Medulla oblongata (tissue), 1 donor: Measurements from ENCODE around the gene EML1.

Experiments used
- DNase-seq: peaks from one replicate; pipeline ENCODE4 v3.0.0-alpha.2; 2015; ENCODE audit errors: extremely low spot score

EML1 gene

DNA sequence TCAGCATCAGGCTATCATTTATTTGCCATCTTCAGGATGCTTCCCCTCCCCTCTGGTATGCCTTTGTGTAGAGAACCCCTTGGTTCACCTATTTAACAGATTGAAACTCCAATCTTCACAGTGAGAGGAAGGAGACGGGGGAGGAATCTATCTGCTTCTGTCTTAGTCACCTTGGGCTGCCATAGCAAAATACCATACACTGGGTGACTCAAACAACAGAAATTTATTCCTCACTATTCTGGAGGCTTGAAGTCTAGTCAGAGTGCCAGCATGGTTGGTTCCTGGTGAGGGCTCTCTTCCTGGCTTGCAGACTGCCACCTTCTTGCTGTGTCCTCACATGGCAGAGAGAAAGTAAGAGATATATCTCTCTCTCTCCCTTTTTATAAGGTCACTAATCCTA, 13.5 kb upstream of the EML1 start:
- no peak for DNase-seq

DNA sequence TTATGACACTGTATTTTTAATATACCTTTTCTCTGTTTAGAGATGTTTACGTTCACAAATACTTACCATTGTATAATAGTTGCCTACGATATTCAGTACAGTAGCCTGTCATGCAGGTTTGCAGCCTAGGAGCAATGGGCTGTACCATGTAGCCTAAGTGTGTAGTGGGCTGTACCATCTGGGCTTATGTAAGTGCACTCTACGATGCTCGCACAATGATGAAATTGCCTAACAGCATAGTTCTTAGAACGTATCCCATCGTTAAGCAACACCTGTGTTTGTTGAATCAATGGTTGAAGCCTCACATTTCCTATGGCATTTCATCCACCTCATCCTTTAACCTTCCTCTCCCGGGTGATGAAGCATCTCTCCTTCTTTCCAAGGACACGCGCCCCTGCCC, 12.5 kb upstream of the EML1 start:
- DNase-seq: no peak

DNA sequence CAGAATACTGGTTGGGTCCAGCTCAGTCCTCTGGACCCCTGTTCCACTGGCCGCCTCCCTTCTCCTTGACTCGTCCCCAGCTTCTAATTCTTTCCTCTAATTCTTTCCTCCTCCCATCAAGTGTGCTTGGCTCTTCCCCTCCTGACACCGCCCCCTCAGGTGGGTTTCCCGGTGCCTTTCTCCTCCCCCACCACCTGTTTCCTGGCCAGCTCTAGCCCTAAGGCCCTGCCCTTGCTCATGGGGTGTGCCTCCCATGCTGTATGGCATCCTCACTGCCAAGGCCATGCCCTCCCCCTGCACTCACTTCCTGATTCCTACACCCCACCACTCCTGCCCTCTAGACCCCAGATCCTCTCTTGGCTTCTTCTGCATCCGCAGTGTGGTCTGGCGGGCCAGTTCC, 12.1 kb upstream of the EML1 start:
- no peak for DNase-seq

DNA sequence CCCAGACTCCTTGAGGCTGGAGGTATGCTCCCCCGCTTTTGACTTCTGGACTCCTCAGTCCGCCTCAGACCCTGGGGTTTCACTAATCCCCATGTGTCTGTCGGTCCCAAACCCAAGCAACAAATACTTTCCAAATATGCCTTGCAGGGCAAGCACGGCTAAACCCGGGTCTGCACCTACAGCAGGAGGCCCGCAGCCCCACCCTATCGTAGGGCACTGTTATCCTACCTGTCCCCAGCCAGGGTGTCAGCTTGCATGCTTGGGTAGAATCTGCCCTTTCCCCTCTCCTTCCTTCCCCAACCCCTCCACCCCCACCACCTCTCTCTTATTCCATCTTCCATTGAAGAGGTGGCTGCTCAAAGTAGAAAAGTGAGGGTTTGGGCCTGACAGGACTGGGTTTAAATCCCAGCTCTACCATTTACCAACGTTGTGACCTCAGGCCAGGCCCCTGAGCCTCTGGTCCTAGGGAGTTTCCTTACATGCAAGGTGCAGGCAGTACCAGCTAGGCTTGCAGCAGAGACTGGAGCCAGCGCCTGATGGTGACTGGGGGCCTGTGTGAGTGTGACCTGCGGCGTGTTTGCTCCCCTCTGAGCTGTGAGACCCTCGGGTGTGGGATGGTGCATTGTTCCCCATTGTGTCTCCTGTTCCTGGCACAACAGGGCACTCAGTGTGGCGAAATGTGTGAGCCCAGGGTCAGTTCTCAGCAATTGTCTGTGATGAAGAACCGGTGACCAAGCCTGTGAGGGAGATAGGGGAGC, 11.2 kb upstream of the EML1 start:
- no peak for DNase-seq

DNA sequence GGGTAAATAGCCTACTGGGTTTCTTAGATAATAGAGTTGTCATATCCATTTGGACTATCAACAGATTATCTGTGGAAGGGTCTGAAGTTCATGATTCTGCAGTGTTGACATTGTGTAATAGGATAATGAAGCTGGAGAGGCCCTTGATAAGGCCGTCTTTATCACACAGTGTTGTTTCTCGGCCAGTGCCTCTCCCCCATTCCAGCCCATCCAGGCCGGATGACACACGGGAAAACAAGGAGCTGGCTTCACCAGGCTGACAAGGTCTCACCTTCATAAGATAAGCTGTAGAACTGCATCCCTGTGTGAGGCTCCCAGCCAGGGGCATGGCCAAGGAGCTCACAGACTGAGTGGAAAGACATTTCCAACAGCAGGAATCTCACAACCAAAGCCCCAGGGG, 8.7 kb upstream of the EML1 start:
- no peak for DNase-seq

DNA sequence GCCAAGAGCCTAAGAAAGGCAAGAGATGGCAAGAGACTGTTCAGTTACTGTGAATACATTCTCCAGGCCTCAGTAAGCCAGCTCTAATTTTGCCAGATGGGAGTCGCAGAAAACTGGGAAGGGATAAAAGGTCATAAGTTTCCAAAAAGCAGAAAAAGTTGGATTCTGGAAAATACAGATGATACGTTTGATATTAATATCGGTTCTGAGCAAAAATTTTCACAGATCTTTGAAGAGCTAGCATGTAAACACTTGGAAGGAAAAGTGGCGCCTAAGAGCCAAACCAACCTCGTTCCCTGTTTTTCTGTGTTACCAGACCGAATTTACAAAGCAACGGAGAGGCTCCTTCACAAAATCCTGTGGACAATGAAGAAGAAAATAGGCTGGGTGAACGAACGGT, 7.8 kb upstream of the EML1 start:
- no peak for DNase-seq

DNA sequence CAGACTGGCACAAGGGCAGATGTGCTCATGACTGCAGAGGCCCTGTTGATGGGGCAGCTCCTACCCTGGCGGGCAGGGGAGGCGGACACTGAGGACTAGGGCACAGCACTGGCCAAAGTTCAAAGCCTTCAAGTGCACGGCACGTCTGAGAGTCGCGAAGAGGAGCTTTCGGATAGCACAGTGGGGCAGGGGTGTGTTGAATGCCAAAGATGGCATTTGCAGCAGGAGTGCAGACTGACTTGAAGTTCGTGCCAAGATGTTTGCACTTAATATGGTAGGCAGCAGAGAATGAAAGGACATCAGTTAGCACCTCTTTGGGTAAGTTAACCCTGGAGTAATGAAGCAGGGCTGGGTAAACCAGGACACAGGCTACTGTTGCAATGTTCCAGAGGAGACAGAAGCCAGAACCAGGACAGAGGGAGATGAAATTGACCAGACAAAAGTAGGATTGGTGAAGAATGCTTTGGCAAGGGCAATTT, 6.7 kb upstream of the EML1 start:
- DNase-seq: no peak

DNA sequence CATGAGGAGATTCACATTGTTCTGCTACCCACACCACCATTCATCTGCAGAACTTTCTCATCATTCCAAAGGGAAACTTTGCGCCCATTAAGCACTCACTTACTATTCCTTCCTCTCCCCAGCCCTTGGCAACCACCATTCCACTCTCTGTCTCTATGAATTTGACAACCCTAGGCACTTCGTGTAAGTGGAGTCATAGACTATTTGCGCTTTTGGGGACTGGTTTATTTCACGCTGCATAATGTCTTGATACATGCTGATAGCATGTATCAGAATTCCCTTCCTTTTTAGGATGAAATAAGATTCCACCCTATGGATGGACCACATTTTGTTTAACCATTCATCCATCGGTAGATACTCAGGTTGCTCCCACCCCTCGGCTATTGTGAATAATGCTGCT, 4.5 kb upstream of the EML1 start:
- no peak for DNase-seq

DNA sequence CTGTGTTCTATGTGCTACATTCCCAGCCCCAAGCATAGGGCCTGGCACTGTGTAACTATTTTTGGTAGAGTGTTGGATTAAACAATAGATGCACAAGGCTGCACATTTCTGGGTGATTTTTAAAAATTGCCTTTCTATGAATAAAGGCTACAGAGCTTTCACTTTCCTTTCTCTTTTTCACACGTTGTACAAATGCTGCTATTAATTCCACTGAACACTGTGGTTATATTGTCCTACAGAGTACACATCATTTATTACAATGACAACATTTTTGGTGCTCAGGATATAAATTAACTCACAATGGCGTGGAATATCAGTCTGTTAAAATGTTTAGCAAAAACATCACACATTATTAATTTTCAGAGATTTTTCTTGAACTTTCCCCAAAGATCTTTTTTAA, 3.6 kb upstream of the EML1 start:
- peak; percentile 51 for DNase-seq

DNA sequence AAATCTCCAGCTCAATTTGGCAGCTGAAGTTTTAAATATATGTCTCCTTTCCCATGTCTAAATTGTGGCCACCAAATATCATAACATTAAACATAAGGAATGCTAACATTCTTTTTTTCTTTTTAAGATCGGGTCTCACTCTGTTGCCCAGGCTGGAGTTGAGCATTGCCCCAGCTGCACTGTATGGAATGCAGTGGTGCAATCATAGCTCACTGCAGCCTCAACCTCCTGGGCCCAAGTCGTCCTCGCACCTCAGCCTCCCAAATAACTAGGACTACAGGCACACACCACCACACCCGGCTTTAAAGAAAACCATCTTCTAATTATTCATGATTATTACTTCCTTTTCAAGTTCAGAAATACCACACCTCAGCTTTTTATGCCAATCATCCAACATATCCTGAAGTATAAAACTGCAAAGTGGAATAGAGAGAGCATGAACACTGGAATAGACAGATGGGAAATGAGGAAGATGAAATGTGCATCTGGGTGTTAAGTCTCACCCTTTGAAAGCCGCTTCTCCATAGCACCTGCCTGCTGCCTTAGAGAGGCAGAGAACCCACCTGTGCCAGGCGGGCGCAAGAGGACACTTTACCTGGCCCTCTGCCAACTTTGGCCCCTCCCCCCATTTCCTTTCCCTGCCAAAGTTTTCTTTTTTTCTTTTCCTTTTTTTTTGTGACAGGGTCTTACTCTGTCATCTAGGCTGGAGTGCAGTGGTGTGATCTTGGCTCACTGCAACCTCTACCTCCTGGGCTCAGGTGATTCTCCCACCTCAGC, 2.8 kb upstream of the EML1 start:
- no peak for DNase-seq

DNA sequence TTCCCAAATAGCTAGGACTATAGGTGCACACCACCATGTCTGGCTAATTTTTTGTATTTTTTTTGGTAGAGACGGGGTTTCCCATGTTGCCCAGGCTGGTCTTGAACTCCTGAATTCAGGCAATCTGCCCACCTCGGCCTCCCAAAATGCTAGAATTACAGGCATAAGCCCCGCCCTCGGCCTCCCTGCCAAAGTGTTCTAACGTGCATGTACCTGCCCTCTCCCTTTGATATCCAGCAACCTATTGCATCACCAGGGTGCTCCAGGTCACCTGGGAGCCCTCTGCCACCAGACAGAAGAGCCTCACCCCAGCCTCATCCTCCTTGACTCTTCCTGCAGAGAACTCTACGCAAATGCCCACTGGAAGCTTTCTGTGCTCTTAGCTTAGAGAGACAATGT, 2.2 kb upstream of the EML1 start:
- no peak for DNase-seq

DNA sequence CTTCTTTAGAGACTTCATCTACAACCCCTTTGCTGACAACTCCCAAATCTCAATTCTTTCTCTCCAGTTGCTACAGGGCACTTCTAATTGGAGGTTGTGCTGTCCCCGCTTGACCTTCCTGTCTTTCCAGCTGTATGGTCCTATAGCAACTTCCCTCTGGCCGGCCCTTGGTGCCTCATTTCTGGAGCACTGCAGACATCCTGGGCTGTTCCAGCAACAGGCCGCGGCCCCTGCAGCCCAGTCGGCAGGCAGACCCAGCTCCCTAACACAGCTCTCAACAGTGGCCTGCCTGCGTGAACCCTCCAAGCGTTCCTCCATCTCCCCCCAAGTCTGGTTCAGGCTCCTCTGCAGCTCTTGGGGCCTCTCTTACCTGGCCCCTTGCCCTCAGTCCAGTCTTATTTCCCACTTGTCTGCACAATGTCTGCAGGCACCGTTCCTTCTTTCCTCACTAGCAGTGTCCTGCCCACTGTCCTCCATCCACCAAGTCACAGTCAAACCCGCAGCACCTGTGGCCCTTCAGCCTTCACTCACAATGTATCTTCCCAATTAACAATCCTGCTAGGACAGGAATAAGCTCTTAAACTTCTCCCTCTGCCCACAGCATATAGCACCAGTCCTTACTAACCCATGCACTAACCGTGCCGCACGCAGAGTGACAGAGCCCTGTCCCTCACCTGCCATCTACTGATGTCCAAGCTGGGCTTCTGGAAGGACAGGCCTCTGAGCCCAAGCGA, 1.6 kb upstream of the EML1 start:
- no peak for DNase-seq

DNA sequence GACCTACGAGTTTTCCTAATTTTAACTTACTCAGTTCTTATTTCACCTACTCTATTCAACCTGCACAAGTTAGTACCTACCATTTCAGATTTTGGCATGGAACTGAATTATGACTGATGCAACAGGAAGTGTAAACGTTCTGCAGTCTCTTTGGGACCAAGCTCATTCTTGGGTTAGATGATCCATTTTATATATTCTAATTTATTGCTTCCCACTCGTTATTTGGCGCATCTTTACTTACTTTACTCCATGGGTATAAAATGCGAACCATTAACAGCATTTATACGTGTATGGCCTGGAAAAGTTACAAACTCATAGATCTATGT, 1.0 kb upstream of the EML1 start:
- DNase-seq: no peak

DNA sequence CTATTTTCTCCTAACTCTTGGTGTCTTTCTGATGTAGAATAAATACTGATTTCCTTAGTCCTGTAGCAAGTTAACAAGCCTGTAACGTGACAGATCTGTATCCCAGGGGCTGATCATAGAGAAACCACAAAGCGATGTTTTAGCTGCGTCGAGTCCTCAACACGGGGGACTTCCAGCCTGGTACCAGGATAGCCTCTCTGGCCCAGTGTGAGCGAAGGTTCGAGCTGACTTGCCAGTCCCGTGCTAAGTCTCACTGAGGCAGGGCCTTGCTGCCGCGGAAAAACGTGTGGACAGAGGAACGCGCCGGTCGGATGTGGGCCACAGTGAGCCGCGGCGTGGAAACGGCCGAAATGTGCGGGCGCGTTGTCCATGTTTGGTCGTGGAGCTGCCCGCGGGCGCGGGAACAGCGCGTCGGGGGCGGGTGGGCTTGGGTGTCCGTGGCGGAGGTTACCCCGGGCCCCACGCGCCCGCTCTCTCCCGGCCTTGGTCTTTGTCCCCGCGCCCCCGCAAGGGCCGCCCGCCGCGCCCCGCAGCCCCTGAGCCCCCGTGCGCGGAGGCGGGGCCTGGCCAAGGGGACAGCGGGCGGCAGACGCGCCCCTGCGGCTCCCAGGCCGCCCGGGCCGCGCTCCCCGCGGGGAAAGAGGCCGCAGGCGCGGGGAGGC, 531 bp upstream of the EML1 start:
- DNase-seq: peak; percentile 41

DNA sequence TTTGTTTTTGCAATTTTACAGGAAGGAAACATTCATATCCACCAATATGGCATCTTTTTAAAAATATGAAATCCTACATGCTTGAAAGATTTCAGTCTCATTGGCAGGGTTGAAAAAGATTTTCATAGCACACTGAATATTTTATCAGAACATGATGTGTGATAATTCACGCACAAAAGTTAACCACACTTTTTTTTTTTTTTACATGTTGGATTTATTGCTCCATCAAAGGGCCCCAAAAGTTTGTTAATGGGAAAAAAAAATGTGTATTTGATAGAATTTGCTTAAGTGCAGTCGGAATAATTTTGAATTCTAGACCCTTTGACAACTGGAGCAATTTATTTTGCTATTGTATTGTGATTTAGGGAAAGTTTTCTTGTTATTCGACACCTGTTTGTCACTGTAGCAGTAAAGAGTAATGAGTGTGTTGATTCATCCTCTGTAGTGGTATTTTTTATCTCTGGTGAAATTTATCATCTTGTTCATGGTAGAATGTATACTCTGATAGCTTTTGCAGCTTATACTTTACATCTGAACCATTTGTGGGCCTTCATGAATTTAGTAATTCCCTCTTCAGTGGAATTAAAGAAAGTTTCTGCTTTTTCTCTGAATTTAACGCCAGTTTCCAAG, 1.1 kb downstream of the EML1 start:
- DNase-seq: no peak

DNA sequence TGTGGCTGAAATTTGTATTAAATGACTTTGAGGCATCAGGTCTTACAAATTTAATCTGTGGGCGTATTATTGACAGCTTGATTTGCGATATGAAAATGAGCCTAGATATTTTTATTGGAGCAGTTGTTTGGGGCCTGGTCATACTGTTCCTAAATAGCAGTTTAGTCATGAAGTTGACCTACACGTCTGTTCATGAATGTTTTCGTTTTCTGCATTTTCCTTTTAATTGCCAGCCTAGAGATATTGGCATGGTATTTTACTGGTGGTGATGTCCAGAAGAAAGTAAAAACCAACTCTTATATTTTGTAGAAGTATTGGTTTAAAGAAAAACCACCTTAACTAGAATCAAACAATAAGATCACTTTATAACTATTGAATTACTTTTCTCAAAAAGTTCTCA, 1.8 kb downstream of the EML1 start:
- DNase-seq: no peak

DNA sequence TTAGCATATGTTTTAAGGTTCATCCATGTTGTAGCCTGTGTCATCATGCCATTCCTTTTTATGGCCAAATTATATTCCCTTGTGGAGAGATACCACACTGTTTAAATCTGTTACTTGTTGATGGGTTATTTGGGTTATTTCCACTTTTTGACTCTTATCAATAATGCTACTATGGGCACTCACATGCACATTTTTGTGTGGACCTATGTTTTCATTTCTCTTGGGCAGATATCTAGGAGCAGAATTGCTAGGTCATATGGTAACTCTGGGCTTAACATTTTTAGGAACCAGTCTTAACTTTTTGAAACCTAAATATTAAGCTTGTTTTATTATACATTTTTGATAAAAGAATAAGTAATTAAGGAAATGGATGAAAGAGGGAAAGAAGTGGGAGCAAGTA, 4.0 kb downstream of the EML1 start:
- no peak for DNase-seq

DNA sequence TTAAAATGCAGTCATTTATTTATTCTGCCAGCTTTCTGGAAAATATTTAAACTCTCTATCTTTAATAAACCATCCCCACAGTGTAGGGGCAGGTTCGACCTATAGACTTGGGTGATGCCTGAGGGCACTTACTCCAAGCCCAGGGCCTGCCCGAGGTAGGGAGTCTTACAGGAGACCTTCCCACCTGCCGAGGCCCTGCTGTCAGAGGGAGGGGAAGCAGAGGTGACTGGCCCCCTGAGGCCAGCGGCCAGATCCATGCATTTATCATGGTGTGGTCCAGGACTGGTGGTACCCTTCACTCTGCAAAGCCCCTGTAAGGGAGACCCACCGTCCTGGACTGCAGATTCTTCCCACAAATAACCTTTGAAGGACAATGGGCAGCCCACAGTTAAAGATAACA, 7.6 kb downstream of the EML1 start:
- no peak for DNase-seq

DNA sequence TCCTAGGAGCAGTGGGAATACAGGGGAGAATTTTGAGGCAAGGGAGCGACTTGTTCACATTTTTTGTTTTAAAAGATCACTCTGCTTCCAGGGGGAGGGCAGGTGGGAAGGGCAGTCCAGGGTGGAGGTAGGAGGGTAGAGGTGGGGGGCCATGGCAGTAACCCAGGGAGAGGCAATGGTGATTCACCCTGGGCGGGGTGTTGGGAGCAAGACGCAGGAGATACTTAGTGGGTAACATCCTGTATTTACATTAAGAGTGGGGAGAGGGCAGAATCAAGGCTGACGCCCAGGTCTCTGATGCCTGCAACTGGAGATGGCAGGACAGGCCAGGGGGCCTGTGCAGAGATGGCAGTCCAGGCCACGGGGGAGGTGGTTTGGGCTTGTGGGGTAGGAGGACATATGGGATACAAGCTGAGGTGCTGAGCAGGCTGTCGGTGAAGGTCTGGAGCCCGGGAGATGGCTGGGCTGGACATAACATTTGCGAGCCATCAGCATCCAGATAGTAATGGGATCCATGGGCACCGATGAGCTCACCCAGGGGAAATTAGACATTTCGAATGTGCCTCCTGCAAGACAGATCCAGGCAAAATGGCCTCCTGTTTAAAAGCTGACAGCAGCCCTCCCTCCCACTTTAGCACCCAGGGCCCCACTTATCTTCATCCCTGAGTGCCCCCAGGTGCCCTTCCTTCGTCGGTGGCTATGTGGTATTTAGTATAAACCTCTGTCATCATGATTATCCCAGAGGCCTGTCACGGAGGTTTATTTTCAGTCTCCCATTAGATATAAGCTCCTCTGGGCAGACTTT, 9.3 kb downstream of the EML1 start:
- DNase-seq: no peak

DNA sequence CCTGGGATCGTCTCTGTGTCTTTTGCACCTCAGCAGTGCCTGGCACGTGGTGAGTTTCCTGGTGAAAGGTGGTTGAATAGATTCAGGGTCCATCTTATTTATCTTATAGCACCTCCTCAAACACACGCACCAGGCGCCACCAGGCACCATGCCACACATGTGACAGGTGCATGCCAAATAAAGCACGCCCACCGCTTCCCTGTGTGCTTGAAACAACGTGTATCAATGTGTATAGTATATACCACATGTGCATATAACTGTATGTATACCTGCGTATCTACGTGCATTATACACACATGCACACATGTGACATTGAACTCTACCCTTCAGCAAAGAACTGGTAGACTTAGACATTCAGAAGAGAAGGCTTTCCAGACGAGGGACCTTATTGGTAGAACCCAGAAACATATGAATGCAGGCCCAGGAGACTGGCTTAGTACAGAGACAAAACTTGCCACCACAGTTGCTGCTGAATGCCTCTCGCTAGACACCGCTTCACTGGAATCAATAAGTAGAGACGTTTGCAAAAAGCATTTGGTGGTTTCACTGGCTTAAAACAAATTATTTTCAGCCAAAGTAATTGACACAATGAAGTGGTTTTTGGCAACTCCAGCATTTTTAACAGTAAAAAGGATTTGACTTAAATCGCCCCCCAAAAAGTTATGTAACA, 10.0 kb downstream of the EML1 start:
- no peak for DNase-seq
